ENCODE measurements around the gene RIMS3.
"Not testable (repeated sequence)": the region's sequence is repeated elsewhere in the genome, so short reads cannot be mapped to it uniquely, and the experiment has no call there.

Gene RIMS3

GRCh38 chr1:40704817-40705733 lies 39.6 kb upstream of the RIMS3 start:
- no peak overlapping the region for H2AFZ ChIP-seq (ENCODE audit: low read depth, low read length, severe bottlenecking)
- no peak overlapping the region for H3K9ac ChIP-seq (ENCODE audit: low read length)
- no peak overlapping the region for H3K4me2 ChIP-seq (ENCODE audit: low read depth, low read length, poor library complexity, severe bottlenecking)
- H3K27me3 ChIP-seq (ENCODE audit: low read length): no peaks in the 10 kb centered on the region
- H3K9me3 ChIP-seq (ENCODE audit: insufficient read depth, low read length): no peaks in the 10 kb centered on the region
- H3K4me3 ChIP-seq (ENCODE audit: insufficient read depth, low read length, poor library complexity, severe bottlenecking): no peak overlapping the region
- peaks cover 97% of the 10 kb centered on the region for H3K79me2 ChIP-seq (ENCODE audit: insufficient read depth, low read length)
- H3K36me3 ChIP-seq (ENCODE audit: low read length): no peaks in the 10 kb centered on the region
- no peak for TF ChIP-seq EZH2phosphoT487 (conservative IDR thresholded peaks at IDR 0.05; ENCODE audit: low read length)
- TF ChIP-seq, protein P1, sequence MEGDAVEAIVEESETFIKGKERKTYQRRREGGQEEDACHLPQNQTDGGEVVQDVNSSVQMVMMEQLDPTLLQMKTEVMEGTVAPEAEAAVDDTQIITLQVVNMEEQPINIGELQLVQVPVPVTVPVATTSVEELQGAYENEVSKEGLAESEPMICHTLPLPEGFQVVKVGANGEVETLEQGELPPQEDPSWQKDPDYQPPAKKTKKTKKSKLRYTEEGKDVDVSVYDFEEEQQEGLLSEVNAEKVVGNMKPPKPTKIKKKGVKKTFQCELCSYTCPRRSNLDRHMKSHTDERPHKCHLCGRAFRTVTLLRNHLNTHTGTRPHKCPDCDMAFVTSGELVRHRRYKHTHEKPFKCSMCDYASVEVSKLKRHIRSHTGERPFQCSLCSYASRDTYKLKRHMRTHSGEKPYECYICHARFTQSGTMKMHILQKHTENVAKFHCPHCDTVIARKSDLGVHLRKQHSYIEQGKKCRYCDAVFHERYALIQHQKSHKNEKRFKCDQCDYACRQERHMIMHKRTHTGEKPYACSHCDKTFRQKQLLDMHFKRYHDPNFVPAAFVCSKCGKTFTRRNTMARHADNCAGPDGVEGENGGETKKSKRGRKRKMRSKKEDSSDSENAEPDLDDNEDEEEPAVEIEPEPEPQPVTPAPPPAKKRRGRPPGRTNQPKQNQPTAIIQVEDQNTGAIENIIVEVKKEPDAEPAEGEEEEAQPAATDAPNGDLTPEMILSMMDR (IDR thresholded peaks at IDR 0.05; ENCODE audit: insufficient read depth, low read length, poor library complexity, severe bottlenecking): no peak
- no peaks in the 10 kb centered on the region for H3K9me2 ChIP-seq (replicated peaks; ENCODE audit: insufficient read depth, low read length)
- H3K27ac ChIP-seq (ENCODE audit: low read depth, low read length): no peak overlapping the region
- H3F3A ChIP-seq (ENCODE audit: insufficient read depth): peaks cover 13% of the 10 kb centered on the region
- H4K20me1 ChIP-seq (ENCODE audit: low read depth, low read length): no peaks in the 10 kb centered on the region

DNA sequence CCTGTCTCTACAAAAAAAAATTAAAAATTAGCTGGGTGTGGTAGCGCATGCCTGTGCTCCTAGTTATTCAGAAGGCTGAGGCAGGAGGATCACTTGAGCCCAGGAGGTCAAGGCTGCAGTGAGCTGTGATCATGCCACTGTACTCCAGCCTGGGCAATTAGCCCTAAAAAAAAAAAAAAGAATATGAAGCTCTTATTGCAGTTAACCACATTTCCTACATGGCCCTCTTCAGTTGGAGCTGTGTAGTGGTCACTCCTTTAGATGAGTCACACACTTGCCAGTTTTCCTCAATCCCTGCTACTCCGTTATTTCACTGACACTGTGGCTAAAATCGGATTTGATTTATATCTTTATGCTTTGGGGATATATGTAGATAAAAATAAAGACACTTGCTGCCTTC lies 37.8 kb upstream of the RIMS3 start:
- TF ChIP-seq, protein P1 (IDR thresholded peaks at IDR 0.05; ENCODE audit: insufficient read depth, low read length, poor library complexity, severe bottlenecking): no peak
- TF ChIP-seq EZH2phosphoT487 (conservative IDR thresholded peaks at IDR 0.05; ENCODE audit: low read length): no peak
- H3K36me3 ChIP-seq (ENCODE audit: low read length): no peaks in the 10 kb centered on the region
- H3K27me3 ChIP-seq (ENCODE audit: low read length): no peaks in the 10 kb centered on the region
- no peaks in the 10 kb centered on the region for H3K9me3 ChIP-seq (ENCODE audit: insufficient read depth, low read length)
- H3K9ac ChIP-seq (ENCODE audit: low read length): no peak overlapping the region
- no peaks in the 10 kb centered on the region for H3K9me2 ChIP-seq (replicated peaks; ENCODE audit: insufficient read depth, low read length)
- H3K4me2 ChIP-seq (ENCODE audit: low read depth, low read length, poor library complexity, severe bottlenecking): no peak overlapping the region
- H3K4me3 ChIP-seq (ENCODE audit: insufficient read depth, low read length, poor library complexity, severe bottlenecking): no peak overlapping the region
- H3K79me2 ChIP-seq (ENCODE audit: insufficient read depth, low read length): peaks cover 97% of the 10 kb centered on the region
- H2AFZ ChIP-seq (ENCODE audit: low read depth, low read length, severe bottlenecking): no peak overlapping the region
- H3K27ac ChIP-seq (ENCODE audit: low read depth, low read length): no peak overlapping the region
- no peaks in the 10 kb centered on the region for H4K20me1 ChIP-seq (ENCODE audit: low read depth, low read length)
- peaks cover 7% of the 10 kb centered on the region; the same call in 1 of the 2 replicates for H3F3A ChIP-seq (ENCODE audit: insufficient read depth)

- not testable (repeated sequence) for H3K27ac ChIP-seq (ENCODE audit: low read depth, low read length); H3K36me3 ChIP-seq (ENCODE audit: low read length); H3K9me2 ChIP-seq (replicated peaks; ENCODE audit: insufficient read depth, low read length); H3K9ac ChIP-seq (ENCODE audit: low read length); H2AFZ ChIP-seq (ENCODE audit: low read depth, low read length, severe bottlenecking); H4K20me1 ChIP-seq (ENCODE audit: low read depth, low read length); H3F3A ChIP-seq (ENCODE audit: insufficient read depth); H3K27me3 ChIP-seq (ENCODE audit: low read length); H3K4me3 ChIP-seq (ENCODE audit: insufficient read depth, low read length, poor library complexity, severe bottlenecking); H3K9me3 ChIP-seq (ENCODE audit: insufficient read depth, low read length)
- Histone ChIP-seq H3K4me2 (ENCODE audit: low read depth, low read length, poor library complexity, severe bottlenecking) (peak overlapping the region; percentile 9), H3K79me2 (ENCODE audit: insufficient read depth, low read length) (peaks cover 97% of the 10 kb centered on the region)
These were observed 37.3 kb upstream of the RIMS3 start for GRCh38 chr1:40702810-40703209.

GRCh38 chr1:40701684-40702083 lies 36.2 kb upstream of the RIMS3 start:
- Histone ChIP-seq H3K27me3 (ENCODE audit: low read length) (no peaks in the 10 kb centered on the region), H3K79me2 (ENCODE audit: insufficient read depth, low read length) (peaks cover 100% of the 10 kb centered on the region), H3K9me2 (replicated peaks; ENCODE audit: insufficient read depth, low read length) (no peaks in the 10 kb centered on the region), H3K9me3 (ENCODE audit: insufficient read depth, low read length) (no peaks in the 10 kb centered on the region), H3K27ac (ENCODE audit: low read depth, low read length) (peak overlapping the region; percentile 7; the same call in 1 of the 2 replicates), H3K9ac (ENCODE audit: low read length) (peak overlapping the region; percentile 14; the same call in 1 of the 2 replicates), H2AFZ (ENCODE audit: low read depth, low read length, severe bottlenecking) (no peak overlapping the region), H4K20me1 (ENCODE audit: low read depth, low read length) (no peaks in the 10 kb centered on the region), H3K4me3 (ENCODE audit: insufficient read depth, low read length, poor library complexity, severe bottlenecking) (no peak overlapping the region), H3K36me3 (ENCODE audit: low read length) (peaks cover 5% of the 10 kb centered on the region; the same call in 1 of the 2 replicates), H3F3A (ENCODE audit: insufficient read depth) (no peaks in the 10 kb centered on the region; the same call in 1 of the 2 replicates), H3K4me2 (ENCODE audit: low read depth, low read length, poor library complexity, severe bottlenecking) (peak overlapping the region; percentile 36)
- no peak for TF ChIP-seq EZH2phosphoT487 (conservative IDR thresholded peaks at IDR 0.05; ENCODE audit: low read length)
- TF ChIP-seq, protein P1 (IDR thresholded peaks at IDR 0.05; ENCODE audit: insufficient read depth, low read length, poor library complexity, severe bottlenecking): no peak
